AG09319 (cell line): ENCODE data around the gene ATP6V0D1.
"Not testable (repeated sequence)": the region's sequence is repeated elsewhere in the genome, so short reads cannot be mapped to it uniquely, and the experiment has no call there.

Experiments used
- DNase-seq: peaks from one replicate; pipeline ENCODE4 v3.0.0-alpha.2; 2010; ENCODE audit warnings: low read depth; ENCODE audit errors: extremely low read depth
- TF ChIP-seq, protein P1 (sequence below): IDR thresholded peaks from 2 replicates; pipeline ENCODE4 v1.5.1; 2011; ENCODE audit warnings: low read depth, mild to moderate bottlenecking, inconsistent platforms, low read length, moderate library complexity

Gene ATP6V0D1

DNA sequence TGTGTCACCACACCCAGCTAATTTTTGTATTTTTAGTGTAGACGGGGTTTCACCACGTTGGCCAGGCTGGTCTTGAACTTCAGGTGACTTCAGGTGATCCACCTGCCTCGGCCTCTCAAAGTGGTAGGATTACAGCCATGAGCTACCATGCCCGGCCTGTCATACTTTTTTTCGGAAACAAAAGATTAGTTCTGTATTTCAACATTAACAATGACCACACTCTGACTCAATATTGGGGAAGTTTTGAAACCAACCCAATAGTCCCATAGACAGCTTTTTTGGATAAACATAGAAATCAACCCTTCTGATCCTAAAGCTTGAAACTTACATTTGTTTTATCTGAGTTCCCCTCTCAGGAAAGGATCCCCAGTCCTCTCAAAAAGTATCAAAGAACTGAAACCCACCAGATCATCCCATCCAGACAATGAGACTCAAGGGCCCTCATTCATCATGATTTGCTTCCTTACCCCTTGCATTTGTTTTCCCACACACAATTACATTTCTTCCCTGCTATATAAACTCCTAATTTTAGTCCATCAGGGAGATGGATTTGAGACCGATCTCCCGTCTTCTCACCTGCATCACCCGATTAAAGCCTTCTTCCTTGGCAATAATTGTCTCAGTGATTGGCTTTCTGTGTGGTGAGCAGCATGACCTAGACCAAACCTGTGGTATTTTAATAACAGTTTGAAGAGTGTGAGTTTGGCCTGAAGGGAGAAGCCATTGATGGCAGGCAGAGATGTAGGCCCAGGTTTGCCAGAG lies 9.6 kb upstream of the ATP6V0D1 start:
- no peak for DNase-seq
- TF ChIP-seq, protein P1, sequence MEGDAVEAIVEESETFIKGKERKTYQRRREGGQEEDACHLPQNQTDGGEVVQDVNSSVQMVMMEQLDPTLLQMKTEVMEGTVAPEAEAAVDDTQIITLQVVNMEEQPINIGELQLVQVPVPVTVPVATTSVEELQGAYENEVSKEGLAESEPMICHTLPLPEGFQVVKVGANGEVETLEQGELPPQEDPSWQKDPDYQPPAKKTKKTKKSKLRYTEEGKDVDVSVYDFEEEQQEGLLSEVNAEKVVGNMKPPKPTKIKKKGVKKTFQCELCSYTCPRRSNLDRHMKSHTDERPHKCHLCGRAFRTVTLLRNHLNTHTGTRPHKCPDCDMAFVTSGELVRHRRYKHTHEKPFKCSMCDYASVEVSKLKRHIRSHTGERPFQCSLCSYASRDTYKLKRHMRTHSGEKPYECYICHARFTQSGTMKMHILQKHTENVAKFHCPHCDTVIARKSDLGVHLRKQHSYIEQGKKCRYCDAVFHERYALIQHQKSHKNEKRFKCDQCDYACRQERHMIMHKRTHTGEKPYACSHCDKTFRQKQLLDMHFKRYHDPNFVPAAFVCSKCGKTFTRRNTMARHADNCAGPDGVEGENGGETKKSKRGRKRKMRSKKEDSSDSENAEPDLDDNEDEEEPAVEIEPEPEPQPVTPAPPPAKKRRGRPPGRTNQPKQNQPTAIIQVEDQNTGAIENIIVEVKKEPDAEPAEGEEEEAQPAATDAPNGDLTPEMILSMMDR, result no peak

DNA sequence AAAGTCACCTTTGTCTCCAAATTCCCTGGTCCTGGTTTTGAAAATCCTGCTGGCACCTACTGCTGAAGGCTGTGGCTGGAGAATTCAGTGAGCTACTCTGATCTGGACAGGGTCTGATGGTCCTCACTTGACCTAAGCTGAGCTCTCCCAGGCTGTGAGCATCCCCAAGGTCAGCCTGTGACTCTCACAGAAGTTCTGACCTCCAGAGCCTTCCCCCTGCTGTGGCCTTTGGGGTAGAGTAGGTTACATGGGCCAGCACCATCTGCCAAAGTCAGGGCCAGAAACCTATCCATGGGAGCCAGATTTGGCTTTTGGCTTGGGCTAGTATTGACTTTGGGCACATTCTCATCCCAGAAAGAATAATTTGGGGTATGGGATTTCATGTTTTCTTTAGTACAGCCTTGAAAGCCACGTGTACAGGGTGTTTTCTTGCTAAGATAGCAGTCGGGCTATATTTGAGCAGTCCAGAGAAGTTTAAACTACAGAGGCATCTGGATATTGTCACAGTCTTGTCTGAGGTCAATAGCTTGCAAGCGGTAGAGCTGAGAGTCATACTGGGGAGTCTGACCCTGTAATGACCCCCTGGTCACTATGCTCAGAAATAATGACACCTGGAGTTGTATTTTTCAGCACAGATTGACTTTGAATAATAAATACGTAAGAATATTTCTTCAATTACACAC lies 8.6 kb upstream of the ATP6V0D1 start:
- TF ChIP-seq, protein P1, result no peak
- DNase-seq, result no peak

DNA sequence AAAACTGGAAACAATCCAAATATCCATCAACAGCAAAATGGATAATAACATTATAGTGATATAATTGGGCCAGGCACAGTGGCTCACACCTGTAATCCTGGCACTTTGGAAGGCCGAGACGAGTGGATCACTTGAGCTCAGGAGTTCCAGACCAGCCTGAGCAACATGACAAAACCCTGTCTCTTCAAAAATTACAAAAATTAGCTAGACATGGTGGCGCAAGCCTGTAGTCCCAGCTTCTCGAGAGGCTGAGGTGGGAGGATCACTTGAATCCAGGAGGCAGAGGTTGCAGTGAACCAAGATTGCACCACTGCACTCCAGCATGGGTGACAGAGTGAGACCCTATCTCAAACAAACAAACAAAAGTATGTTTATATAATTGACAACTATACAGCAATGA lies 6.6 kb upstream of the ATP6V0D1 start:
- not testable (repeated sequence) for DNase-seq

DNA sequence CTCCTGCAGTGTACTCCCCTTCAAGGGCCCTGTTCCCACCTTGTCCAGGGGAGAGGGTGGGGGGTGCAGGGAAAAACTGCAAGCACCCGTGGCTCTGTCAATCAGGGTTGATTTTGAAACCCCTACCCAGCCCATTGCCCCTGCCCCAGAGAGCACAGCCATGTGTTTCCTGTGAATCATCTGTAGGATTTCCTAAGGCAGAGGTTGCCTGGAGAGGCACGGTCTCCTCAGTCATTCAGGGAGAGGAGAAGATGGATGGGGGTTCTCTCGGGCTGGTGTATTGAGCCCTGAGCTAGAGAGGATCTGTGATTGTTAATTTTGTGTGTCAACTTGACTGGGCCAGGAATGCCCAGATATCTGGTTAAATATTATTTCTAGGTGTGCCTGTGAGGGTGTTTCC lies 5.8 kb upstream of the ATP6V0D1 start:
- TF ChIP-seq, protein P1, result no peak
- DNase-seq, result no peak

DNA sequence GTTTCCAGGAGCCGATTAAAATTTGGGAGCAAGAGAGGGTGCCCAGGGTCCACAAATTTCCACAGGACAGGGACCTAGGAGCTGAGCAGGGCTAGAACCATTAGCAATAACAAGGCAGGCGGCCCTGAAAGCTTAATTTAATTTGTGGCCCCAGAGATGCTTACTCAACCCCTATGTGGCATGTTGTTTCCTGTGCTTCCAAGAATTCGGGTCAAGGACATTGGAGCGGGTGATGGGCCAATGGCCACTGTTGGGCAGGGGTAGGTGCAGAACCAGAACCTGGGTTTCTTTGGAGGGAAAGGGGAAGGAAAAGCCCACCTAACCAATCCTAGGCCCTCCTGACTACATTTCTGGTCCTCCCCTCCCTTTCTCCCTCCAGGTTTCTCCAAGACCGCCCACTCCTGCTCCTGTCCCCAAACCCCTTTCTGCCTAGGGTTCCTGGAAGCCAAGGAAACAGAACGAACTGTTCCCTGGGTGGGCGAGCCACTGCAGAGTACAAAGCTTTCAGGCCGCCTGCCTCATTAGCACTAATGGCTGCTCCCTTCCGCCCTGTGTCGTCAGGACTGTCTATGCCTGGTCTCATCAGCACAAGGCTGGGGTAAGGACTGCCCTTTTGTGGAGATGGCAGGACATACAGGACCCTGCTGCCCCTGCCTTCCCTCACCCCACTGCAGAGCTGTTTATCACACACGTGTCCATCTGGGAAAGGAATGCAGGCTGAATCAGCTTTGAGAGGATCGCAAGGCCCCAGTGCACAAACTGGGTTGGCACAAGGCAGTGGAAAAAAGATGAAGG lies 3.0 kb upstream of the ATP6V0D1 start:
- TF ChIP-seq, protein P1, result no peak
- no peak for DNase-seq

DNA sequence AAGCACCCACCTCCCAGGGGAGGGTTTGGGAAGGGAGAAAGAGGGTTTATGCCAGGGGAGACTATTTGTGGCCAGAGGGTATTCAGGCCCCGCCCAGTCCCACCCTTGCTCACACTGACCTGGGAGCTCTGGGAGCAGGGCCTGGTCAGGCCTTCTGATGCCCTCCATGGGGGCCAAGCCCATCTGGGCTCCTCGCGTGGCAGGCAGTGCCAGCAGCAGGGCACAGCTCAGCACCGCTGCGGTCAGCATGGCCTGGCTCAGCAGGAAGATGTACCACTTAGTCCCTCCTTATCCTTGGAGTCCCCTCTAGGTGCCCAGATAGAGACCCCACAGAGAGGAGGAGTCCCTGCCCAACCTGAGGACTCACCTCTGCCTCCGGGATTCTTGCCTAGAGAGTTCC lies 2.2 kb upstream of the ATP6V0D1 start, which contains the start of gene AGRP:
AGRP (minus strand) TSS at position 398 of the 400 bp plus-strand sequence; CDS start at position 249, 149 bp downstream.
- TF ChIP-seq, protein P1, result no peak
- DNase-seq, result no peak

DNA sequence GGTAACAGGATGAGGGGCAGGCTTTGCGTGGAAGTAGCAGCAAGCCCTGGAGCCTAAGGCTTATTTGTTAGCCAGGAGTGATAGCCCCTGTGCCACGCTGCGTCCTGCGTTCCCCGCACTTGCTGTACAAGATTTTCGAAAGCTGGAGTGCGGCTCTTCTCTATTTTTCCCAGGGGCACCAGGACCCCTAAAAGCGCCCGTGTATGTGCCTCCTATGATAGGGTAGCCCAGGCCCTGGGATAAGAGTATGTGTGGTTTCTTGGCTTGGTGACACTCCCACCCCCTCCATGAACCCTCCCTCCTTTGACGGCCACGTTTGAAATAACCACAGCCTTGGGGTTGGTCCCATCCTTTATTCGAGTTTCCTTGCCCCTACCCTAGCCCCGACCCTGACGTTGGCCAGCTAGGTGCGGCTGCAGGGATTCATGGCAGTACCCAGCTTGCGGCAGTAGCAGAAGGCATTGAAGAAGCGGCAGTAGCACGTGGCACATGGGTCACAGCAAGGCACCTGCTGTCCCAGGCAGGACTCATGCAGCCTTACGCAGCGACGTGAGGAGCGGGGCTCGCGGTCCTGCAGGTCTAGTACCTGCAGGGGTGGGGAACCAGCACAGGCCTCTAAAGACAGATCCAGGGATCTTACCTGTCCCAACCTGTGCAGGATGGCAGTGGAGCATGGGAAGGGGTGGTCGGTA lies 1.4 kb upstream of the ATP6V0D1 start:
- DNase-seq, result no peak
- TF ChIP-seq, protein P1, result no peak
